Daoy (cell line): ENCODE data around the gene PHF23. TPM values are rescaled to one million over a fixed set of nuclear protein-coding genes. Genes with fewer than 3 reads are reported as not detected.

Experiments
- DNase-seq: peaks from one replicate; pipeline ENCODE4 v3.0.0-alpha.2; 2015; ENCODE audit warnings: low read depth
- total RNA-seq: library from RNA; depleted of rRNA; stranded (reverse); fragments of >200 nt; shearing (Covaris generic); gene quantifications from 2 replicates; pipeline ENCODE4 v1.2.3, GENCODE V29; 2014

PHF23 gene
- total RNA-seq, 1 experiment from 2014 or later, result 44.5 TPM

DNA sequence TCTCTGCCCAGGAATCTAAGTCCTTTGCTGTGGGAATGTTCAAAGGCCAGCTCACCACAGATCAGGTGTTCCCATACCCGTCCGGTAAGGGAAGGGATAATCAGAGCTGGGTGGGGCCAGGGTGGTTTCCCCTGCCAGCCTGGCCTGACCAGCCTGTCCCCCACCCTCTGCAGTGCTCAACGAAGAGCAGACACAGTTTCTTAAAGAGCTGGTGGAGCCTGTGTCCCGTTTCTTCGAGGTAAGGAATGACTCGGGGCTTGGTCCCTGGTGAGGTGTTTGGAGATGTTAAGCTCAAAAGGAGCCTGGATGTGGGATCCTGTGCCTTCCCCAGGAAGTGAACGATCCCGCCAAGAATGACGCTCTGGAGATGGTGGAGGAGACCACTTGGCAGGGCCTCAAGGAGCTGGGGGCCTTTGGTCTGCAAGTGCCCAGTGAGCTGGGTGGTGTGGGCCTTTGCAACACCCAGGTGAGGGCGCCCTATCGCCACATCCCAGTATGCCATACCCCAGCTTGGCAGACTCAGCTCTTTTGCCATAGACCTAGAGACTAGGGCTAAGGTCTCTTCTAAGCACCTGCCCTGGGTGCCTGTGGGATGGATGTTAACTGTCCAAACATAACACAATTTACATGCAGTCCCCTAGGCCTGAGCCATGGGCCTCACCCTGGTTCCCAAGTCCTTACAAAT lies 18.5 kb downstream of the PHF23 start:
- peak; percentile 71 for DNase-seq

DNA sequence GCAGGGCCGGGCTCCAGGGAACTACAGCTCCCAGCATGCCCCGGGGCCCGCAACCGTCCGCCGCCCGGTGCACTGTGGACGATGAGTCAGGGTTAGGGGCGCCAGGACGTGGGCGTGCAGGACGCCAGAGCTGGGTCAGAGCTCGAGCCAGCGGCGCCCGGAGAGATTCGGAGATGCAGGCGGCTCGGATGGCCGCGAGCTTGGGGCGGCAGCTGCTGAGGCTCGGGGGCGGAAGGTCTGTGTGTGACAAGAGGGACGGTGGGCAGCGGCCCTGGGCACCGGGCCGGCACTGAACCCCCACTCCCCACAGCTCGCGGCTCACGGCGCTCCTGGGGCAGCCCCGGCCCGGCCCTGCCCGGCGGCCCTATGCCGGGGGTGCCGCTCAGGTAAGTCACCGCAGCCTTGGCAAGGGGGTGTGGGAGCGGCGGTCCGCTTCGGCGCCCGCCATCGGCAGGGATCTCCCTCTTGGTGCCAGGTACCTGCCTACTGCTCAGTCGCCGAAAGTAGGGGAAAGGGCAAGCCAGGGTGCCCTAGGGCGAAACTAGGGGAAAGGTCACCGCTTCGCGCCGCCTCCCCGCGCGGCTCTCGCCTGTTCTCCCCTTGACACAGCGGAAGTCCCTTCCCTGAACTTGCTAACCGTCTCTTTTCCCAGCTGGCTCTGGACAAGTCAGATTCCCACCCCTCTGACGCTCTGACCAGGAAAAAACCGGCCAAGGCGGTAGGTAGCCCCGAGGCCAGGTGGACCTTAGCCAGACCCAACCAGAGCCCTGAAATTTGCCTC lies 19.3 kb downstream of the PHF23 start, which contains the start of the genes ACADVL and DLG4:
ACADVL (plus strand) TSS at position 127 of the 781 bp plus-strand sequence; CDS start at position 174, 47 bp downstream.
DLG4 (minus strand) TSS at position 25 of the 781 bp plus-strand sequence.
- peak; percentile 95 for DNase-seq

DNA sequence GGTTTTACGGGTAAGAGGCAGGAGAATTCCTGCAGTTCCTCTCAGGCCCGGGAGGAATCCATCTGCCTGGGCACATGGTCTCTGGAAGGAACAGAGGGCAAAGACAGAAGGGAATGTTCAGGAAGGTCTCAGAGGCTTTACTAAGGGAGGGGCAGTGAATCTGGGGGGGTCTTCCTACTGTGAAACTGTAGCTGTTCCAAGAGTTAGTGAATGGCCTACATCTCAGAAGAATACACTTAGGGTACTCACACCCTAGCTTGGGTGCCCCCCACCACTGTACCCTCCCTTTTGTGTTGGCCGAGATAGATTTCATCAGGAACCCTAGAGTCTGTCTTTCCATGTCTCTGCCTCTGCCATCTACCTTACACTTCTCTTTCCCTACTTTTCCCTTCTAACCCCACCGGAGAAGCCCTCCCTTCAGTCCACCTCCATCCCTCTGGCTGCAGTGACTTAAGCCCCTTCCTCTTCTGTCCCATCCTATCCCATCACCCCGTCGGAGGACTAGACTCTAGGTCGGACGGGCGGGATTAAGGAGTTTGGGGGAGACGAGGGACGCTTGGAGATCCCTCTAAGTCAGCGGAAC lies 19.9 kb downstream of the PHF23 start:
- DNase-seq, result no peak

DNA sequence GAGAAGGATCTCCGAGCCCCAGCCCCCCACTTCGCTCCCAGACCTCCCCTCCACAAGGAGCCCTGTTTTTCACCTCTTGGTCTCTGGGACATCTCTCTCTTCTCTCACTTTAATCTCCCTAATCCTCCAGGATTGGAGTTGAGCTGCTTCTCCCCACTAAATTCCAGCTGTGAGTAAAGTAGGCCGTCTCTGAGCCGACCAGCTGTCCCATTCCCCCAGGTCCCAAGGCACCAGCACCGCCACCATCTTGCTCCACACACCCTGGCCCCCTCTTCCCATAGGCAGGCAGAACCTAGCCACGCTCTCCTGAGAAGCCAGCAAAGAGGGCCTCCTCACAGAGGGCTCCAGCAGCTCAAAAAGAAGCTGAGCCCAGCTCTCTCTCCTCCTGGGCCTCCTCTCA lies 20.5 kb downstream of the PHF23 start:
- no peak for DNase-seq

DNA sequence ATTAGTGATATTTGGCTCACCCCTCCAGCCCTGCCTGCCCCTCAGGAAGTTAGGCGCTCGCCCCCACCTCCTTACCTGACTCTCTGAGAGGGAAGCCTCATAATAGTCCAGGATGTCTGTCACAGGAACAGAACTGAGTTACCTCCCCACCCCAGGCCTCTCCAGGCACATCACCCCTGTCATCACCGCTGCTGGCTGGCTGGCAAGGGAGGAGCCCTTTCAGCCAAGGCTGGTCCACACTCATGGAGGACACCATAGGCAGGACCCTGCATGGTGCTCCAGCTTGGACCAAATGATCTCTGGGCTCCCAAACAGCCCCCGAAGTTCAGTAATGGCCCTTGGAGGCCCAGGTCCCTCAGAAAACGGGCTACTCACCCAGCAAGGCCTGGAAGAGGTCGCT lies 21.1 kb downstream of the PHF23 start:
- DNase-seq, result no peak

DNA sequence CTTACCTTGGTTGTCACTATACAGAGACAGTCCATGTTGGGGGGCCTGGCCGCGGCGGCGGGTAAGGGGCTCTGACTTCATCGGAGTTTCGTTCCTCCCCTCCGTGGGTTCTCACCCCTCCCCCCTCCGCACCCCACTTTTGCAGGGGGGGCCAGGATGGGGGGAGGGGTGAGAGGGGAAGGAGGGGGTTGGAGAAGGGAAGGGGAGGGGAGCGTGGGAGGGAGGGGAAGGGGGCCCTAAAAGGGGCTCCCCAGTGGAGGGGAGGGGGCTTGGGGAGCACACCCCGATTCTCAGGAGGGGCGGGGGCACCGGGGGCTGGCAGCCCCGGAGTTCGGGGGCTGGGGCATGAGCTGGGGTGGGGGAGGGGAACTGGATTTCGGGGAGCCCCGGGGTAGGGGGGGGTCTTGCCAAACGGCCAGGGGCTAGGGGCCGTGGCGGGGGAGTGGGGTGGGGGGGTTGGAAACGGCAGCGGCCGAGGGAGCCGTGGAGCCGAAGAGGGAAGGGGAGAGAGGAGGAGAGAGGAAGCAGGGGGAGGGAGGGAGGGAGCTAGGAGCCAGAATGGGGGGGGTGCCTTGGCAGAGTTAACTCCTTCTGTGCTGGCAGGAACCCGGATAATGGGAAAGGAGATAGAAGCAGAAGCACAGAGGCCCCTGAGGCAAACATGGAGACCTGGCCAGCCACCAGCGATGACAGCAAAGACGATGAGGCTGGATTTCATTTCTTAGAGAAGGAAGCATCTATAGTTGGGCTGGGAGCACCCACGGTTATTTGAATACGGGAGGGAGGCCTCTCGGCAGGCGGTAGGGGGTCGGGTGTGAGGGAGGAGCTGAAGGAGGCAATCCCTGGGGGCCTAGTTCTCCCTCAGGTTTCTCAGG lies 21.9 kb downstream of the PHF23 start:
- DNase-seq, result peak; percentile 61

DNA sequence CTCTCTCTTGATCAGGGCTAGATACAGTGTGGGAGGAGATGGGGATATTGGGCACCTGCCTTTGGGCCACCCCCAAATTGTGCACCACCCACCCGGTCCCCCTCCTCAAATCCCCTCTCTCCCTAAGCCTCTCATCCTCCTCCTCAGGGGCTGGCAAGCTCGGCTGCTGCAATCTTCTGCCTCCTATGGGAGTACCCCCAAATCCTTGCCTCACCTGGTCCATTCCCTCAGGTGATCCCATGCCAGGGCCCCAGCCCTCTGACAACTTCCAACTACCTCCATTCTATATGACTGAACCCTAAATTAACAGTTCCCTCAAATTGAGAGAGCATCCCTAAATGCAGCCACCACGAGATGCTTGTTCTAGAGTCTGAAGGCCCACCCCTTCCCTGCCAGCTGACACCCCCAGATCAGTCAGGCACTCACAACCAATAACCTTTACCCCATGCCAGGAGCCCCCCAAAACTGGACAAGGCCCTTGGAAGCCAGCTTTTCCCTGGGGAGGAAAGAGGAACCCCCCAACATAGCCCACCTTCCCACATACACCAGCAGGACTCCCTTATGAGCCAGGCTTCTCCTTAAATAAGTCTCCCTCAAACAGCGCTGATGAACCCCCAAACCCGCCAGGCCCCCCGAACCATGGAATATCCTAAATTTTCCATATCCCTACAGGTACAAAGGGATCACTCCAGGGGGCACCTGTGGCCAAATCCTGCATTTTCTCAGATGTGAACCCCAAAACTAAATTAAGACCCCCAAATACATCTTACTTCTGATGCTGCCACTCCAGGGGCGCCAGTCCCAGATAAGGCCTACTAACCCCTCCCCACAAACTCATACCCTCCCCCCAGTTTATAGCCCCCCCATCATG lies 22.8 kb downstream of the PHF23 start:
- DNase-seq, result no peak

DNA sequence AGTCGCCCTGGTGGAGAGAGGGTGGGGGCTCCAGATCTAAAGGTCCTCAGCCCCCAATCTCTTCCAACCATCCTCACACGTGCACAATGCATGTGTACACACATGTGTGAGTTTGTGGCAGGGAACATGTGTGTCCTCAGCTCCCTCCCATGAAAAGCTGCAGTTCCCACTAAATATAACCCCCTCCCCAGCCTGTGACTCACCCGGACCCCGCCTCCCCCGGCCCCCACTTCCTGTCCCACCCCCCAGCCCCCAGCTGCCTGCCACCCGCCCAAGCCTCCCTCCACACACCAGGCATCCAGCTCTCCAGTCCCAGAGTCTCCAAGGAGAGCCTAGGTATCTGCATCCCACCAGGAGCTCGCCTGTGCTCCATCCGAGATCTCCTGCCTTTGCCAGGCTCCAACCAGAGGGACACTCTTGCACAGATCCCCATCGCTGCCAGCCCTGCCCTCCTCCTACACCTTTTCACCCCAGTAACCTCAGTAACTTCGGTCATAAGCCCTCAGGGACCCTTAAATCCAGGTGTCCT lies 23.5 kb downstream of the PHF23 start:
- peak; percentile 37 for DNase-seq

DNA sequence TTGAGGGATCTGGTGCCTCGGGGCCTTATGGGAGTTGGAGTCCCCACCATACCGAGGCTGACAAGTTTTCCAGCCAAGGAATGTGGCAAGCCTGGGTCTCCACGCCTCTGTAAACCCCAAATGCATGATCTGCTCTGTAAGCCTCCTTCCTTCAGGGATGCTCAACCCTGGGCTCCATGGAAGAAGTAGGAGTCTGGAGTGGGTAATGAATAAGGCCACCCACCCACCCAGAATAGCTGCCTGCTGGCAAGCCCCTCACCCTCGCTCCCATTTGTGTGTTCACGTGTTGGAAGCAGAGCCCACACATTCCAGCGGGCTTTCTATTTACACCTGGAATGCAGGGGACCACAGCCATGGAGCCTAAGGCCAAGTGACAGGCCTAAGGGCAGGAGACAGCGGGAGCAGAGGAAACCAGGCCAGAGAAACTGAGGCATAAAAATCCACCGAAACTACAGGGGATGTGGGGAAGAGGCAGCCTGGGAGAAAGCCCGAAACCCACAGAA lies 24.1 kb downstream of the PHF23 start:
- DNase-seq, result no peak

DNA sequence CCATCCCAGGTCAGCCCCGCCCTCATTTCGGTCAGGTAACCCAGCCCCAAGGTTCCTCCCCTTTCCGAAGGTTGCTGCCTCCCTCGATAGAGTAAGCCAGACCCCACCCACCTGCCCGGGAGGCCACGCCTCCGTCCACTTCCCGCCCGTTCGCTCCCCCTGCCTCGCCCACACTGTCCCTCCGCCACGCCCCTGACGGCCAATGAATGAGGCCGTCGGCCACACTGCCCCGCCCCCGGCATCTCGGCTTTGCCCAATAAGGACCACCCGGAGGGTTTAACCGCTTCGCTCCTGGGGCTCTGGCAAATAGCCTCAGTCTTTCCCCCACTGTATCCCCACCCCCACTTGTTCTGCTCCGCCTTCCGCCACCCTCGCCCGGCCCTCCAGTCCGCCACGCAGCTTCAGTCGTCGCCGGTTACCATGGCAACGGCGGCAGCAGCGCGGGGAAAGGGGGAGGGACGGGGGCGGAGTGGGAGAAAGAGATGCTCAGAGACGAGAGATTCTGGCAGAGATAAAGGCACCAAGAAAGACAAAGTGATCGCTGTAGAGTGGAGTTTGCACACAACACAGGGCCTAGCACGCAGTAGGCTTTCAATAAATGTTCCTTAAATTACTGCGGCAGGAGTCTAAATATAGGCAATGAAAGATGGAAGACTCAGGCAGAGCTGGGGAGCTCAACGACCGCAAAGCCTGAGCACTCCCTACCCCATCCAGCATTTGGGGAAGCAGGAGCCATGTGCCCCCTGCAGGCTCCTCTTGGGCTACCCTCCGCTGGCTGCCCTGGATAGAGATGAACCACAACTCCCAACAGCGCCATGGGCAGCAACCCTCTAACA lies 24.7 kb downstream of the PHF23 start:
- DNase-seq, result peak; percentile 99

DNA sequence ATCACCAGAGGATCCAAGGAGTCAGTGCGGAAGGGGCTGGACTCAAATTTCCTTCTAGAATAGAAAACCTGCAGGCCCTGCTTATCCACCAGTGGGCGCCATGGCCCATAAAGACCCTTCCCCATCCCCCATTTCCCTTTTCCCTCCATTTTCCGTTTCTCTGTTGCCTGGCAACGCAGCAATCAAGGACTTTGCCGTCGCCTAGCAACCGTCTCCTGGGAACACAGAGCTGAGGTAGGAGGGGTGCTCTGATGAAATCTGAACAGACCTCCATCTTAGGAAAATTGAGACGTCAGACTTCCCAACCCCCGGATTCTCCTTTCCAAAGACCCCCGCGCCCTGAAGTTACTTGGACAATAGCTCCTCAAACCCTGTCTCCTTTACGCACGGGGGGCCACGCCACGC lies 25.4 kb downstream of the PHF23 start:
- DNase-seq, result peak; percentile 80

DNA sequence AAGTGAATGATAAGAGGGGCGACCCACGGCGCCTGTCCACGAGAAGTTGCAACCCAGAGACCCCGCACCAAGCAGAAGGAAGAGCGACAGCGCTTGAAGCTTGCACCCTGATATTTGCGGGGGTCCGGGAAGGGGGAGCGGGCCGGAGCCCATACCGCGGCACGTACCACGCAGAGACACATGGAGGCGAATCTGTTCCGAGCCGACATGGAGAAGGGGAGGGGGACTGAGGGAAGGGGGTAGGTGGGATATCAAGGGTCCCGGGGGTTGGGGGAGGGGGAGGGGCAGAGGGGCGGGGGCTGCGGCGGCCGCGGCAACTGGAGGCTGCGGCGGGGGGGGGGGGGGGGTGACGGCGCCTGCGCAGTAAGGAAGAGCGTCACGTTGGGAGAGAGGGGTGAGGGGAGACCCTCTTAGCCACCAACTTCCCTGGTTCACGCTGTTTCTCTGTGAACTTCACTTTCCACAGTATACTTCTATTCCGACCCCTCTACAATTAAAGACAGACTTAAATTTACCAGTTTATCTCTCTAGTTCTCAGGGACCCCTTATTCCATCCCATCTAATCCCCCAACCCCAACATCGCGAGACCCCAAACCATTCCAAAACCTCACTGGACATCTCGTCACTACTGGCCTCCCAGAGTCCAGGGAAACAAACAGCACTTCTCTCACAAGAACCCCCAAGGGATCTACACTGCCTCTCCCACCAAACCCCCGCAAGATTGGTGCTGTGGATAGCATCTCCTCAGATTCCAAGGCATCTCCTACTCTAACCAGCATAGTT lies 27.6 kb downstream of the PHF23 start:
- no peak for DNase-seq

DNA sequence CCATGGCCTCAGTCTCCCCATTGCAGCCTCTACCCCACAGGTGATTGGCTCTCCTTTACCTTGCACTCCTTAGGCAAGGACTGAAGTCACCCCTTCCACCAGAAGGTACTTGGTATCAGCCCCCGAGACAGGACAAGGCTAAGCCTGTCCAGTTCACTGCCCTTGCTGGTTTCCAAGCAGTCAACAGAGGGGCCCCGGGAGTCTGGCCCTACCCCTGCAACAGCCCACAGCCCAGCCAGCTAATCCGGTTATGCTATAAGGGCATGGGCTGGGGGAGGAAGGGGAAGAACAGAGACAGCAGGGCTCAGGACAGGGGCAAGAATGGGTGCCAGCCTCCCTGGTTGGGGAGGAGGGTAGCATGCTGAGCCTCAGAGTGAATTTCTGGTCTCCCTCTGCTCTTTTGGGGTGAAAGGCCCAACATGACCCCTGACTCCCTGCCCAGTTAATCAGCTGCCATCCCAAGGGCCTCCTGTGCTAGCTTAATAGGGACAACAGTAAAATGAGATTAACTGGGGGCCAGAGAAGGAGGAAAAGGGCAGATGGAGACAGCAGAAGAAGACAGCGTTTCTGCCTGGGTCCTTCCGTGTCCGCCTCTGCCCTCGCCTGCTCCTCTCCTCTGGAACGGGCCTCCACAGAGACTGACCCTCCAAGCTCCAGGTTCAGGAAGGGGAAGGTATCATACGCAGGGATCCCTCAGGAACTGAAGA lies 30.4 kb downstream of the PHF23 start:
- no peak for DNase-seq

DNA sequence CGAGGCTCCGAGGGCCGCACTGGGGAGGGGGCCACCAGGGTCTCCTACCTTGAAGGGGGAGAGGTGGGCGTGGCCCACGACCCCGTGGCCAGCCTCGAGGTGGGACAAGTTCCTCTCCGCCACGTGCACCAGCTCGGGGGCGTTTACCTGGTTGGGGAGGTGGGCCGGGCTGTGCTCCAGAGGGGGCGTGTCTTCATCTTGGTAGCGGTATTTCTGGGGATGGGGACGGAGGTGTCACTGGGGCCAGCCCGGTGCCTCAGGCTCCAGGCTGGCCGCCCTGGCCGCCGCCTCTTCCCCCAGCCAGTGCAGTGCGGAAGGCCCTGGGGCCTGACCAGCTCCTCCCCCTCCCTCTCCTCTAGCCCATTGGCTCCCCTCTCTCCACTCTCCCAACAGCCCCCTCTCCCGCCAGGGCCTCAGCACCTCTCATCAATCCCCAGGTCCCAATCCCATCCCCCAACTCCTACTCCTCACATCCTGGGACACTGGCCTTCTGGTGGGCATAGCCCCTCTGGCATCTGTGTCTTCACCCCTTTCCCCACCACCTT lies 31.2 kb downstream of the PHF23 start:
- no peak for DNase-seq

DNA sequence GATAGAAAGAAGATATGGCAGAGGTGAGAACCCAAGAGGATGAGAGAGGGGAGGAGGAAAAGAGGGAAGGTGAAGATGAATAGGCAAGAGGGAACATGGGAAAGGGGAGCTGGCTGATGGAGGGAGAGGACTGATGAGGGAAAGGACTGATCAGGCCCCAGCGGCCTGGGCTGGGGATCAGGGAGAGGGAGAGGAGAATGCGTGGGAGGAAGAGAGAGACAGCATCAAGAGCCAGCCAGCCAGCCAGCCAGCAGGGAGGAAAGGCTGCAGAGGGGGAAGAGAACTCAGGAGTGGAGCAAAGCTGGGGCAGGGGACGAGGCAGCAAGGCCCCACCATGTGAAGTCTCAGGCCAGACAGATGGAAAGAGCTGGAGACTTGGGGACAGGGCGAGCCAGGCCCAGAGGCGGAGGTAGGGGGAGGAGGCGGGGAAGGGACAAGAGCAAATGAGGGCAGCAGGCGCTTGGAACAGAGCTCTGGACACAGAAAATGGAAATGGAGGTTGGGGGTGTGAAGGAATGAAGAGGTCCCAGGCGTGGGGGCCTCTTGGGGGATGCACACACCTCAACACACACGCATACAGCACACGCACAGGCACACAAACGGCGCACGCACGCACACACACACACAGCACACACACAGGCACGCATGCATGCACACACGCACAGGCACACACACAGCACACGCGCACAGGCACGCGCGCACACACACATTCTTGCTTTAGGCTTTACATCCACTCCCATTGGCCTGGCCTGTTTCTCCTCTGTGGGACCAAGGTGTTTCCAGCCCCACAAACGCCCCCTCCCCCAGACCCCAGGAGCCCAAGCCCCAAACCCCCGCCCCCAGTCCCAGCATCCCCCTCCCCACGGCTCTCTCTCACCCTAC lies 31.9 kb downstream of the PHF23 start:
- no peak for DNase-seq

DNA sequence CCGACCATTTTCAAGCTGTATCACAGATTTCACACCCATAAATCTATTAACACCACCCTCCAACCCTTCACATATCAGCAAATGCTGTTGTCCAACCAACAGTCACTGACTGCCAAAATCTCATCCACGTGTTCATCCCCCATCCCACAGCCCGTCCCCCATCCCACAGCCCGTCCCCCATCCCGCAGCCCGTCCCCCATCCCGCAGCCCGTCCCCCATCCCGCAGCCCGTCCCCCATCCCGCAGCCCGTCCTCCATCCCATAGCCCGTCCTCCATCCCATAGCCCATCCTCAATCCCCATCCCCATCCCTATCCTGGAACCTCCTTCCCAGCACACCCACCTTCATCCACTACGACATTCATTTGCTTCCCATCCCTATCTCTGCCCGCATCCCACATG lies 33.7 kb downstream of the PHF23 start:
- no peak for DNase-seq
